Myocyte (in vitro differentiated cells): ENCODE data around the gene ANP32A. TPM values are rescaled to one million over a fixed set of nuclear protein-coding genes. Genes with fewer than 3 reads are reported as not detected.

Source experiments
- DNase-seq: peaks from one replicate; pipeline ENCODE4 v3.0.0-alpha.2; 2012; ENCODE audit warnings: low read depth
- total RNA-seq: library from RNA; depleted of rRNA; stranded (reverse); fragments of >200 nt; gene quantifications from 2 replicates; pipeline ENCODE4 v1.2.3, GENCODE V29; 2014

Gene ANP32A
- total RNA-seq, 1 donor from 2014 or later = 44.4 TPM

DNA sequence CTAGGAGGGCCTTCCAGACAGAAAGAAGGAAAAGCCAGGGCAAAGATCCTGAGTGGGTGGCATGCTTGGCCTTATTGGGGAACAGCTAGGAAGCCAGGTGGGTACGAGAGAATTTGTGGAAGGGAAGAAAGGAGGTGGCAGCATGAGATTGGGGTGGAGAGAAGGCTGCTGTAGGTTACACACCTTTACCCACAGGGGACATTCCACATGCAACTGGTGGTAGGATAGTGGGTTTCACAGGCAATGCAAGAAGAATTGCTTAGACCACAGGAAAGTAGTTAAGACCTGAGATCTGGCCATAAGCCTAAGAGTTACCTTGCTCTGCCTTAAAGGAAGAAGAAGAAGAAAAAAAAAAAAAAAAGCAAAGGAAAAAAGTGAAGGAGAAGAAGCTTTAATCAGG lies 19.8 kb downstream of the ANP32A start:
- no peak for DNase-seq

DNA sequence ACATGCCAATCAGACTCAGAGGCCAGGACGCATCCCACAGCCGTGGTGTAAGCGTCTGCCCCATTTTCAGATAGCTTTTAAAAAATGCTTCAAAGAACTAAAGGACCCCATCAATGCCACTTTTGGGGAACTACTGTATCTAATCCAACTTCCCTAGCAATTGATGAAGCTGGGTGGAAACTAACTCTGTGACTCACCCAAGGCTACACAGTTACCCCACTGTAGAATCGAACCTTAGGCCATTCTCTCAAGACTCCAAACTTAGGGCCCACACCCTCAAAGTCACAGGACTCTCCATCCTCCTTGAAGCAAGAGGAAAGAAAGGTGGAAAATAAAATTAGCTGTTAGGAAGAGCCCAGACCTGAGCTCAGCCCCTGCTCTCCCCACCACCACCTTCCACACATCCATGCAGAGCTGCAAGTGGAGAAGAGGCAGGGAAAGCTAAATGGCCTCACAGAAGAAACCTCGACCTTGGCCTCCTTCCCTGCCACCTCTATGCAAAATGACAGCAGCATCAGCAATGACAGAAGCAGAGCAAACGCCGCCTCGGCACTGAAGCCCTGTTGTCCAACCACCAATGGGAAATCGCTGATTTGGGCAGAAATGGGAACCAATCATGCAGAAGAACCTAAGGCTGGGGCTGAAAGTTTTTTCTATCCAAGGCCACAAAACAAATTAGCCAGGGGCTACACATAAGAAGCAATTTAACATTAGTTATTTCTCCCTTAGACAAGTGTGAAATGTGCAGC lies 22.2 kb downstream of the ANP32A start:
- DNase-seq = no peak

DNA sequence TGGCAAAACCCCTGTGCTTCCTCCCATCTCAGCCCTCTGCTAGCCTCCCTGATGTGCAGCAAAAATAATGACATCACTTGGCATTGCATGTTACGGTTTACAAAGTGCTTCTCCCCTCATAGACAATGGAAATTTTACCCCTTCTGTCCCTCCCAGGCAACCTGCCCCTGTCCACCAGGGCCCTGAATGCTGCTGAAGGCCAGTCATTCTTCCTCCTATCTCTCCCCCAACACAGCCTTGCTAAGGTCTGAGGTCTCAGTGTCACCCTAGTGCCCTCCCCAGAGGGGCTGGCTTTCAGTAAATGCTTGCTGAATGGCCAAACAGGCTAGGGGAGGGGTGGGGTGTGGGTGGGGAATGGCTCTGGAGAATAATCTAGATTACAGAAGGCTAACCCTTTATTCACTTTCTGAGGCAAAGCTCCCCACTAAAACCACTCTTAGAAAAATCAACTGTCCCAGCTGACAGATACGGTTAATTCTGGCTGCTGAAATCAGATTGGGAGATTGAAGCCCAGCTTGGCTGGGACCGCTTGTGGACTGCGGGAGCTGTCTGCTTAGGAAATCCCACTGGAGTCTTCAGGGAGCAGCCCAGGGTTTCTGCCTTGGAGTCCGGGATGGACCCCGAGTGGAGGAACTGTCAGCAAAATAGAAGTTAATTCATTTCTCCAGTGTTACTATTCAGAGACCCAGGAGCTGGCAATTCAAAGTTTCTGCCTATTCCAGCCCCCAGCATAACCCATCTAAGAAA lies 22.9 kb downstream of the ANP32A start:
- DNase-seq = no peak

DNA sequence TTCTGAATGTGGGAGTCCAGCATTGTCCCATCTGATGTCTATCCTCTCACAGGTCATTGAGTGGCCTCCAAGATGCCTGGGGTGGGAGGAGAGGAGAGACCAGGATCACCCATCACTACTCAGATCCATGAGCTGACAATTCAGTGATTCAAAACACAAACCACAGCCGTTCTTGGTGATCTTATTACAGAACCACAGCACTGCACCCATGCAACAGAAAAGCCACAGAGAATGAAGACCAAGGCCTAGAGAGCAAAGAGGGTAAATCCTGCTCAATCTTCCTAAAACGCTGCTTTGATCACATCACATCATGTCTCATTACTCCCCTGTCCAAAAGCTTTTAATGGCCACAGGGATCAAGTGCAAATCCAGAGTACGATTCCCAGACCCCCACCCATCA lies 23.5 kb downstream of the ANP32A start:
- DNase-seq = peak; percentile 80

DNA sequence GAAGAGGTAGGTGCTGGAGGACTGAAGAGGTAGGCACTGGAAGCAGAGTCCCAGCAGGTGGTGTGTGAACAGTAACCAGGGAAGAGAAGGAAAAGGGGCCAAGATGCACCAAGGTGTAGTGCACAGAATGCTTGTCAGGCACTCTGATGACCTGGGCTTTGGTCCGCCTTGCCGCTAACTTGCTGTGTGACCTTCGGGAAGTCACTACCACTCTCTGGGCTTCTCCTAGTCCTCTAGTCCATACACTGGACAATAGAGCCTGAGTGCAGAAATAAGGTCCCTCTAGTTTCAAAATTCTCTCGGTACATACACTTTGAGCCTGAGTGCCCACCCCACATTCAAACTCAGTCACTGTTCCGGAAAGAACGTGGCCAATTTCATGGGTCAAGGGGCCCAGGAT lies 24.1 kb downstream of the ANP32A start:
- no peak for DNase-seq

DNA sequence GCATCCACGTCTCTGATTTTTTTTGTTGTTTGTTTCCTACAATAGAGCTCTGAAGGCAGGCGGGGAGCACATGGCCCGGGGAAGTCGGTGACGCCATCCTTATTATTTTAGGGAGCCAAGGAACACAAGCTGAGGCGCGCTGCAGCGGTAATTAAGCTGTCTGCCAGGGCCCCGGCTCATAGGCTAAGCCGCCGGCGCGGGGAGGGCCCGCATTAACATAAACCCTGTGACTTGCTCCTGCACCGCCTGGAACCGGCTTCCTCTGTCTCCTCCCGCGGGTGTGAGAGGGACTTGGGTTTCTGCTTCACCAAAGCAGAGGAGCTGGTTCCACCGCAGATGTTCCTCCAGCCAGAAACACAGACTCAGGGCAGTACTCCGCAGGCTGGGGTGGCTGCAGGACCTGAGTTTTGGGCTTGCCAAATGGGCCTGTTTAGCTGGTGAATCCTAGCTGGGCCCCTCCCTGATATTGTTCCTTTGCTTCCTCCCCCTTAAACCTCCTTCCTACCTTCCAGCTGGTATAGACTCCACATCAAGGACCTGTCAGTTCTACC lies 25.3 kb downstream of the ANP32A start:
- peak; percentile 71 for DNase-seq

DNA sequence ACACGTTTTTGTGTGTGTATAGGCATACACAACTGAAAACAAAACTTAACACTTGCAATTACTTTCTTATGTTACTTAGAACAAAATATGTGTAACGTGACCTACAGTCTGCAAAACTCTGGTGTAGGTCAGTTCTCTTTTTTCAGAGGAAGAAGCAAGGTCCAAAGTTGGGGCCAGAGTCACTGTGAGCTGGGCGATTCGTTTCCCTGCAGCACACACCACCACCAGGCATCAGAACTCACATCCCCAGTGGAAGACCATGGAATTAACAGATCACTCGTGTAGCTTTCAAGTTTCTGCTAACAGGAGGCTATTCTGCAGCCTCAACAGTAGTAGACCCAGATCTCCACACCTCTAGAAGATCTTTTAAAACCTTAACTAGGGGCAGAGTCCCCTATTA lies 25.8 kb downstream of the ANP32A start:
- DNase-seq = no peak

DNA sequence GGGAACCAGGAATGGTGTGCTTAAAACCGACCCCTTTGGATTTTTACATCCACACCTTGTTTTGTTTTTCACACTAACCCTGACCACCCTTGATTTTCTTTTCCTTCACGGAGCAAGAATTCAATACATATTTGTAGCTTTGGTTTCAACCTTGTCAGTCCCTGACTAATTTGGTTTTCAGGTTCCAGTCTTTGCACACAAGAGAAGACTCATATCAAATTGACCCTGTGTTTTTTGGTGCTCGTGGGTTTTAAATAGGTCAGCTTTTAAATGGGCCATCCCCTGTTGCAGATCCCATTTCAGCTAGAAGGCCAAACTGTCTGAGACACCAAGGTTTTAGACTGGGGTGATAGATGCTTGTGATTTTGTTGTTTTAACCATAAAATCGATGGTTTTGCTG lies 26.4 kb downstream of the ANP32A start:
- DNase-seq = no peak

DNA sequence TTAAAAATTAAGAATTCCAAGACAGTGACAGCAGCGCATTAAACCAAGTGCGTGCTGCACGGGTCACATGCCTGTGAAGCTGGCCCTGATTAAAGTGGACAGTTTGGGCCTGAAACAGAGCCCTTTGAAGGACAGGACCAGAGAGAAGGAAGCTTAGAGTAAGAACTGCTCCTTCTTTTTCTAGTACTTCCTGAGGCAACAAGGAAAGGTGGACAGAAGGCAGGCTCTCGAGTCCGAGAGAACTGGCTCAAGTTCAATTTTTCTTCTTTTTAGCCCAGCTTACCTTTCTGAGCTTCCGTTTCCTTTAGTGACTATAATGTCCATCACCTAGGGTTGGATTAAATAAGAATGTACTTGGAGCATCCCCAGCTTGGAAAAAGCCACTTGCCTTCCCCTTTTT lies 26.9 kb downstream of the ANP32A start:
- no peak for DNase-seq

DNA sequence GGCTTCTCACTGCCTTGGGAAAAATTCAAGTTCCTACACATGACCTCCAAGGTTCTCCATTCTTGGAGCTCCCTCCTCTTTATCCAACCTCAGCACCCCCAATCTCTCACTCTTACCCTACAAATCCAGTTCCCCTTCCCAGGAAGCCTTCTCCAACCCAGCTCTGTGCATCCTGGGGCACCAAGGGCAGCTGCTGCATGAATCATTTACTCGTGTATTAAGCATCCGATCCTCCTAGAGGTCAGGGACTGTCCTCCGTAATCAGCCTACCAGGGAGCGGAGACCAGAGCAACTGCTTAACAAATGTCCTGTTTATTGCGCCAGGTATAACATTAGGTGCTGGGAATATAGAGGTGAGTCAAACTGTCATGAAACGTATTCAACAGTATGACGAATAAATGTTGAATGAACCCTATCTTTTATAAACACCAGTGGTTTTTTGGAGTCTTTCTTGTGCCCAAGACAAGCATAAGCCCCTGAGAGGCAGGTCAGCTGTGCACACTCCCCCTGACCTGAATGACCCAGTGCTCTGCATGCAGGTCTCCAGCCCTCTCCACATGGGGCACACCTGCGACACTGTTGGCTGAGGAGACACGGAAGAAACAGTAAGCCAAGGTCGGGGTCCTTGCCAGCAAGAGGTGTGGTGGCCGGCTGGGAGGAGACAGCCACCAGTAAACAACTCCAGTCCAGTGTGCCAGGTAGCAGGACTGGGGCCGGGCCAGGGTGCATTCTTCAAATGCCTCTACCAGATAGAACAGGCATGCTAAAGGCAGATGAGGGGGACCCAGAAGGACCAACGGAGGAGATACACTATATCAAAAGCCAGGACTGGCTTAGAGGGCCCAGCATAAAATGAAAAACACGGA lies 27.6 kb downstream of the ANP32A start:
- no peak for DNase-seq

DNA sequence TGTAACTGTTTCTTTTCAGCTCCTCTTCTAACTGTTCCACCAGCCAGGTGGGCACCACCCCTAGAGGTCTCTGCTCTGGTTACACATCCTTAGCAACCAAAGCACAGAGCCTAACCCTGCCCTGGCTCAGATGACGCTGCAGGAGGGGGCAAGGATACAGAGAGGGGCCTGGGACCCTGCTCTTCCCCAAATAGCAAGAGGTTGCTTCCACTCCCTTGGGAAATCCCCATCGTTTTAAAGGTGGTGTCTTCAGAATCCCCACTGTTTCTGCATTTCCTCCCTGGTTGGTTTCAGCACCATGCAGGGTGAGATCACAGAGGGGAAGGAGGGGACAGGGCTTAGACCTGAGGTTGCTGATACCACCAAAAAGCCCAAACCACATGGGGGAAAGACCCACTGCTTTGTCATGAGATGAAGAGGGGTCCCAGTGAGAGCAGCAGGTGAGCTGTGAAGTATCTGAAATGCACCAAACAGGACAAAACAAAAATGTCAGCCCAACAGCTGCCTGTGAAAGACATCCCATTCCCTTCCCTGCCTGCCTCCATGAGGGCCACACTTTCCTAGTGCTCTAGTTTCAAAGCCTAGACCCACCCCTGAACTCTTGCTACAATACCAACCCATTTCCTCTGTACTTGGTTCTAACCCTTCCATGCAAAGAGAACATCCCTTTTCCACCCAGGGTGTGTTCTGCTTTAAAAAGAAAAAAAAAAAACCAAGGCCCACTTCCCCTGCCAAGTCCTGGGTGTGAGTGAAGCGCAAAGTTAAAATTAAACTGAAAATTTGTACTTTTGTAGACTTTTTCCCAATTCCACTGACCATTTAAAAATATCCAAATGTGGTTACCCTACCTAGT lies 29.0 kb downstream of the ANP32A start:
- no peak for DNase-seq

DNA sequence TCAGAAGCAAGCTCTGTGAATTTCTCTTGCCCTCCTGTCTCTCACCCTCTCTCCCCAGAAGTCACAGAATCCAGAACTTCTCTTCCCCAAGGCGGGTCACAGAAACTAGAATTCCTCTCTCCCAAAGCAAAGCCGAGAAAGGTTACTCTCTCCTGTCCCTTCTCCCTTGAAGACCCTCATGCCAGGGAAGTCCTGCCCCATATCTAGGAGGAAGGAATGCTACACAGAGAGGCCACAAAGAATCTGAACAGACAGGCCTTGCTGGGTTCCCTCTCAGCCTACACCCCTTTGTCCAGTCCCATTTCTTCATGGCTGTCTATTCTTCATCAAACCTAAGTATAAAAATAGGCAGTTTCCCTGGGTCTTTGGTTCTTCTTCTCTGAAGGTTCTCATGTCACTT lies 29.8 kb downstream of the ANP32A start:
- no peak for DNase-seq

DNA sequence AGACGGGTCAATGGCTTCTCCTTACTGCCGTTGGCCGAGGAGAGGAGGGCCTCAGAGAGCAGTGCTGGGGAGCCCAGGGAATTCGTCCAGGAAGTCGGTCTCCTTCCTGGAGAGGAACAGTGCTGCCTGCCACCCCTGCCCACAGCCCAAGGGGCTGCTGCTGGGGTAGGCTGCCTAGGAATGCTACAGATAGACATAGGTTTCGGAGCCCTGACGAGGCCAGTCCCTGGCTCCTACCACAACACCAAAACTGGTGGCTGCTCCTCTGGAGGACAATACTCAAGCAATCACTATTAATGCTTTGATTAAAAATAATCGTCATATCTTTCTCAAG lies 30.5 kb downstream of the ANP32A start:
- DNase-seq = no peak

DNA sequence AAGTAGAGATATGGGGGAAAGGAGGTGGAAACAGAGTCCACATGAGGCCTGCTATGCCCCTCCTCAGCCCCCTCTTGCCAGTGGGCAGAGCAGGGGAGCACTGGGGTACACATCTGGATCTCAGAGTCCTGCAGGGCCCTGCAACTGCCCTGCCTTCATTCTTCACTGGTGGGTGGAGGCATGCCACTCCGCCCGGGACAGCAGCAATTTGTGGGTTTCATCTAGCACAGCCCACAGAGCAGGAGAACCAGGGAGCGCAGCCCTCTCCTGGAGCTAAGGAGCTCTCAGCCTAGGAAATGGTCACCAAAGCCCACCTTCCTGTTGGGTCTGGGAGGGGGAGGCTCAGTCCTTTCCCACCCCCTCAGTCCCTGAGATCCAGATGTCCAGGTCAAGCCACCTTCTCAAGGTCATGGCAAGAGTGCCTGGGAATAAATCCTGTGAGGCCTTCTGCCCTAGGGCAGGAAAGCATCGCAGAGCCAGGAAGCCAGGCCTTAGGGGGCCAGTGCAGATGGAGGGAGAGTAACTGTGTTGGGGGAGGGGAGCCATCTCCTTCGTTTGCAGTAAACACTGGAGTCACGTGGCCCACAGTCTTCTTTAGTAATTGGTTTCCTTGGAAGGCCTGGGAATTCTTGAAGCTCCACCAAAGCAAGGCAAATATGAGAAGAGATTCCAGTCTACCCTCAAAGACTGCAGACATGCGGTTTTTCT lies 31.0 kb downstream of the ANP32A start:
- no peak for DNase-seq

DNA sequence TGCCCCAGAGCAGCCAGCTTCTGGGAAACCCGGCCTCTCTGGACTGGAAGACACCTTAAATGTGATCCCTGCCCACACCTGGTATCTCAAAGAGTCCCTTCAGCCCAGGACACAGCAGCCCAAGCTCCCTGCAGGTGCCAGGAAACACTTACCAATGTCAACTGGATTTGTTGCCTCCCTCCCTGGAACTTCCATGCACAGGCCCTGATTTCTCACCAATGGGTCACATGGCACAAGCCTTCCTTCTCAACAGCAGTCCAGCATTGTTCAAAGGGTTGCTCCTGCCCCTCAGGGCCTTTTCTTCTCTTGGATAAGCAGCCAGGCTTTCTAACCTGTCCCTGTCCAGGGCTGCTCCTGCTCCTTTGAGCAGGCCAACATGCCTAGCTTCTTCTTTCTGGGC lies 31.6 kb downstream of the ANP32A start:
- no peak for DNase-seq

DNA sequence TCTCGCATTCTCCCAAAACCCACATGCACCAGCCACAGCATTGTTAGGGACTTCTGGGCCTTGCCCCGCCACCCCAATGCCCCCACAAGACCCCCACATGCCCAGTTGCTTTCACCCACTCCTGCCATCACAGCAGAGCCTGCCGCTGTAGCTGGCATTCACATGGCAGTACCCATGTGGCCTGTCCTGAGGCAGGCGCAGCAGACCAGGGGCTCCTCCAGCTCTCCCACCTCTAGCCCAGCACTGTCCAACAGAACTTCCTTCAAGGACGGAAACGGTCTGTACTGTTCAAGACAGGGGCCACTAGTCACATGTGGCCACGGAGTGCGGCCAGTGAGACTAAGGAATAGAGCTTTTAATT lies 32.5 kb downstream of the ANP32A start:
- DNase-seq = no peak

DNA sequence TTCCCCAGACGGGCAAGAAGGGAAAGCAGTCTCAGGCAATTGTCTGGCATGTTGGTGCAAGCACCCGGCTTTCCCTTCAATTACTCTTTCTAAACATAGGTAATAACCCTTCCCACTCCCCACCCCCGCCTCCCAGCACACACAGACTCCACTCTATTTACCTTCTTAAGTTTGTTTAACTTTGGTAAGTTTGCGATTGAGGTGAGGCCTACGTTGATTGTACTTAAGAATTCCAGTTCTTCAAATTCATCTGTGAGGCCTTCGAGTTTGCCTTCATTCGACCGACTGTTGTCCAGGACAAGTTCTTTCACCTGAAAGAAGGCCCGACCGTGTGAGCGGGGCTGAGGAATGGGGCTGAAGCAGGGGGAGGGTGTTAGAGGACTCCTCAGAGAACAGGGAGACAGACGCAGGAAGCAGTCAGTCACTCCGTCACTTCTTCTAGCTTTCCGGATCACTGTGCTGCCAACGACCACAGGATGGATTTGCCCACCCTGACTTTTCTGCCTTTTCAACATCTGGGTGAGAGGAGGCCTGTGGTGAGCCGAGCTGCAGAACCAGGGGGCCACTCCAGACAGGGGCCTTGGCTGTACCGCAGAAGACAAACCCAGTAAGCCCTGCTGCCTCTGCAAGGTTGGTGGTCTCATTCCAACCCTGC lies 33.0 kb downstream of the ANP32A start:
- no peak for DNase-seq

DNA sequence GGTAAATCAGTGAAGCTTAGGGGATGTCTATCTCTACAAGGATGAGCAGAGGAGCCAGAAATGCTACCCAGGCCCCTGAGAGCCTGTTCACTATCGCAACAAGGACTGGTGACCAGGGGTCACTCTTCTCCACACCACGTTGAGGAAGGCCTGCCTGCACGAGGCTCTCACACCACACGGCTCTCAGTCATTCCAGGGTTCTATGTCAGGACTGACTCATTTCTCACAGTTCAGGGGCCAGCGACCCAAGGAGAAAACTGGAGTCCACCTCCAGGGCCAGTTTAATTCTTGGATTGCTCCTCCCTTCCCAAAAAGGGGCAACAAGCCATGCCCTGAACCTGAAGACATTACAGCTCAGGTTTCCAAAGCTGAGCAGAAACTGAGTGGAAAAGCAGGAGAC lies 33.9 kb downstream of the ANP32A start:
- DNase-seq = no peak

DNA sequence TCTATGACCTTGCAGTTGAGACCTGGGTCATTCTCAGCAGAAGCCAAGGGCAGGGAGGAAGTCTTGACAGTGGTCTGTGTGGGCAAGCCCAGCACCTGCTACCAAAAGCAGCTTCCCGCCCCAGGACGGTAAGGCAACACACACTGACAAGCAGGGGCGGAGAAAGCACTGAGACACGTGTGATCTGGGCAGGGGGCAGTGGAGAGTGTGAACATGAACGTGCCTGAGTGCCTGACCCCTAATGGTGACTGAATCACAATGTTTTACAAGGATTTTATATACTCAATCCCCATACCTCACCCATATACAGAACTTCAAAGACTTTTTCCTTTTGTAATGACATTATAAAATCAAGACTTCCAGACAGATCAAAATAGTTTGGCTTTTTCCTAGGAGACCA lies 35.2 kb downstream of the ANP32A start:
- DNase-seq = no peak

DNA sequence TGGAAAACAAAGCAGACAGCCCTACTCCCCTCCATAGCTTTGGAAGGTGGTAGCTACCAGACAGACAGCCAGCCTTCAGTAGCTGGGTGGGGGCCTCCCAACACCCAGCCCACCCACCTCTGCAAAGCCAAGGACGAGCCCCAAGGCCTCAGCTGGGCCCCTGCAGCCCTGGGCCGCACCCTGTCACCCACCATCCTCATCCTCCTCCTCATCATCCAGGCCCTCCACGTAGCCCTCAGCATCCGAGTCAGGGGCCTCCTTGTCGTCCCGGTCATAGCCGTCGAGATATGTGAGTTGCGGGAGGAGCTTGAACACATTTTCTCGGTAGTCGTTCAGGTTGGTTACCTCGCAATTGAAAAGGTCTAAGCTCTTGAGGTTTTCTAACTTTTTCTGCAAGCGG lies 36.5 kb downstream of the ANP32A start:
- no peak for DNase-seq
